ENCODE measurements around the gene TMEM163.

GRCh38 chr2:134513465-134513804 lies 205.4 kb downstream of the TMEM163 start:
- no peak for TF ChIP-seq PRDM15 (CRISPR knock-in tag; IDR thresholded peaks at IDR 0.05)
- TF ChIP-seq, protein P1, sequence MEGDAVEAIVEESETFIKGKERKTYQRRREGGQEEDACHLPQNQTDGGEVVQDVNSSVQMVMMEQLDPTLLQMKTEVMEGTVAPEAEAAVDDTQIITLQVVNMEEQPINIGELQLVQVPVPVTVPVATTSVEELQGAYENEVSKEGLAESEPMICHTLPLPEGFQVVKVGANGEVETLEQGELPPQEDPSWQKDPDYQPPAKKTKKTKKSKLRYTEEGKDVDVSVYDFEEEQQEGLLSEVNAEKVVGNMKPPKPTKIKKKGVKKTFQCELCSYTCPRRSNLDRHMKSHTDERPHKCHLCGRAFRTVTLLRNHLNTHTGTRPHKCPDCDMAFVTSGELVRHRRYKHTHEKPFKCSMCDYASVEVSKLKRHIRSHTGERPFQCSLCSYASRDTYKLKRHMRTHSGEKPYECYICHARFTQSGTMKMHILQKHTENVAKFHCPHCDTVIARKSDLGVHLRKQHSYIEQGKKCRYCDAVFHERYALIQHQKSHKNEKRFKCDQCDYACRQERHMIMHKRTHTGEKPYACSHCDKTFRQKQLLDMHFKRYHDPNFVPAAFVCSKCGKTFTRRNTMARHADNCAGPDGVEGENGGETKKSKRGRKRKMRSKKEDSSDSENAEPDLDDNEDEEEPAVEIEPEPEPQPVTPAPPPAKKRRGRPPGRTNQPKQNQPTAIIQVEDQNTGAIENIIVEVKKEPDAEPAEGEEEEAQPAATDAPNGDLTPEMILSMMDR (IDR thresholded peaks at IDR 0.05) = no peak
- TF ChIP-seq TCF7 (CRISPR knock-in tag; IDR thresholded peaks at IDR 0.05; ENCODE audit: low read depth) = no peak
- TF ChIP-seq, protein P2, sequence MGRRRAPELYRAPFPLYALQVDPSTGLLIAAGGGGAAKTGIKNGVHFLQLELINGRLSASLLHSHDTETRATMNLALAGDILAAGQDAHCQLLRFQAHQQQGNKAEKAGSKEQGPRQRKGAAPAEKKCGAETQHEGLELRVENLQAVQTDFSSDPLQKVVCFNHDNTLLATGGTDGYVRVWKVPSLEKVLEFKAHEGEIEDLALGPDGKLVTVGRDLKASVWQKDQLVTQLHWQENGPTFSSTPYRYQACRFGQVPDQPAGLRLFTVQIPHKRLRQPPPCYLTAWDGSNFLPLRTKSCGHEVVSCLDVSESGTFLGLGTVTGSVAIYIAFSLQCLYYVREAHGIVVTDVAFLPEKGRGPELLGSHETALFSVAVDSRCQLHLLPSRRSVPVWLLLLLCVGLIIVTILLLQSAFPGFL (CRISPR knock-in tag; IDR thresholded peaks at IDR 0.05; ENCODE audit: borderline replicate concordance) = no peak

Measured in WTC11 (cell line).